H1 (cell line): Measurements from ENCODE around the gene ANKFY1. TPM values are rescaled to one million over a fixed set of nuclear protein-coding genes. Genes with fewer than 3 reads are reported as not detected.

Experiments used
- CTCF ChIA-PET: fragments of 300-600 bp; sonication (Branson Sonifier 250); formaldehyde crosslinking; loops from one replicate; lab custom pipeline; 2021; ENCODE audit not compliant: partially characterized antibody; lab: Charles Lee
- POLR2A ChIA-PET: fragments of 300-600 bp; sonication (Branson Sonifier 250); formaldehyde crosslinking; loops from one replicate; lab custom pipeline; 2021; ENCODE audit warnings: inconsistent platforms; ENCODE audit not compliant: partially characterized antibody; lab: Charles Lee
- DNase-seq, 2 experiments: peaks; one replicate each; pipeline versions ENCODE4 v3.0.0 to v3.0.0-alpha.2; 2010 to 2022; ENCODE audit warnings: low spot score in 2 of 2, low read depth in 1 of 2, mixed read lengths in 1 of 2
- FAIRE-seq: peaks from 2 replicates; lab custom pipeline; 2011; peaks lifted over from hg19 to GRCh38; lab: Jason Lieb, UNC
- H2AFZ ChIP-seq: 2 replicates; pipeline ENCODE4 v1.8.1; 2012; ENCODE audit warnings: low read length, inconsistent platforms
- H2AK5ac ChIP-seq: 2 replicates; pipeline ENCODE4 v1.6.1; 2013; ENCODE audit warnings: low read depth, low read length
- H2BK120ac ChIP-seq: replicated peaks from 2 replicates; pipeline ENCODE3; 2013; ENCODE audit warnings: low read depth, low read length, inconsistent platforms
- H2BK12ac ChIP-seq: 2 replicates; pipeline ENCODE4 v1.6.1; 2013; ENCODE audit warnings: low read depth, low read length
- H2BK15ac ChIP-seq: 2 replicates; pipeline ENCODE4 v1.6.1; 2013; ENCODE audit warnings: low read length
- H2BK20ac ChIP-seq: 2 replicates; pipeline ENCODE4 v1.6.1; 2013; ENCODE audit warnings: low read length
- H2BK5ac ChIP-seq: 2 replicates; pipeline ENCODE4 v1.6.1; 2013; ENCODE audit warnings: low read depth, low read length
- H3K14ac ChIP-seq: 2 replicates; pipeline ENCODE4 v1.6.1; 2013; ENCODE audit warnings: inconsistent platforms; ENCODE audit not compliant: insufficient read length
- H3K18ac ChIP-seq: 2 replicates; pipeline ENCODE4 v1.6.1; 2013; ENCODE audit warnings: low read length; ENCODE audit errors: extremely low read depth
- H3K23ac ChIP-seq: 2 replicates; pipeline ENCODE4 v1.6.1; 2013; ENCODE audit warnings: inconsistent platforms; ENCODE audit not compliant: insufficient read length
- H3K23me2 ChIP-seq: 2 replicates; pipeline ENCODE4 v1.6.1; 2013; ENCODE audit warnings: low read depth, low read length
- H3K27ac ChIP-seq: 2 replicates; pipeline ENCODE4 v1.6.1; 2011; ENCODE audit warnings: low read depth, low read length, inconsistent platforms
- H3K27me3 ChIP-seq, 4 experiments: replicated peaks in 1 of 4; 1 replicate in 1 of 4; 2 replicates in 3 of 4; pipeline versions ENCODE4 v1.6.1 to v1.8.1; 2011 to 2013; ENCODE audit warnings: low read length in 3 of 4, mild to moderate bottlenecking in 3 of 4, inconsistent platforms in 2 of 4, mixed read lengths in 2 of 4, moderate library complexity in 1 of 4; ENCODE audit not compliant: control insufficient read depth in 3 of 4, insufficient read depth in 3 of 4; ENCODE audit errors: extremely low read depth in 1 of 4
- H3K36me3 ChIP-seq, 4 experiments: 2 replicates each; pipeline versions ENCODE4 v1.6.1 to v1.8.1; 2011 to 2013; ENCODE audit warnings: mild to moderate bottlenecking in 4 of 4, low read length in 3 of 4, moderate library complexity in 2 of 4, control low read depth in 1 of 4, inconsistent platforms in 1 of 4; ENCODE audit not compliant: insufficient read depth in 4 of 4, control insufficient read depth in 2 of 4
- H3K4ac ChIP-seq: replicated peaks from 2 replicates; pipeline ENCODE3; 2013; ENCODE audit warnings: low read length, low read depth, mixed read lengths, inconsistent platforms; ENCODE audit not compliant: insufficient read length
- H3K4me1 ChIP-seq, 4 experiments: replicated peaks in 1 of 4; 1 replicate in 1 of 4; 2 replicates in 3 of 4; pipeline versions ENCODE4 v1.6.1 to v1.8.1; 2011 to 2013; ENCODE audit warnings: low read length in 3 of 4, inconsistent platforms in 2 of 4, mixed read lengths in 1 of 4; ENCODE audit not compliant: insufficient read depth in 4 of 4, control insufficient read depth in 3 of 4
- H3K4me2 ChIP-seq, 2 experiments: 2 replicates each; pipeline versions ENCODE4 v1.6.1 to v1.8.1; 2011 to 2013; ENCODE audit warnings: low read depth in 2 of 2, low read length in 2 of 2, control low read depth in 1 of 2, inconsistent platforms in 1 of 2, mild to moderate bottlenecking in 1 of 2; ENCODE audit not compliant: insufficient read depth in 1 of 2
- H3K4me3 ChIP-seq, 4 experiments: fragments of 200-600, 300-600 bp in 1 of 4; sonication (generic), shearing (Covaris generic), sonication (Bioruptor Twin) in 1 of 4; 2 replicates each; pipeline versions ENCODE4 v1.5.1 to v1.8.1; 2011 to 2016; ENCODE audit warnings: low read length in 4 of 4, low read depth in 3 of 4, control low read depth in 2 of 4, inconsistent platforms in 2 of 4, mild to moderate bottlenecking in 2 of 4, mixed read lengths in 1 of 4, moderate library complexity in 1 of 4; ENCODE audit not compliant: insufficient read depth in 2 of 4; ENCODE audit errors: extremely low read depth in 1 of 4
- H3K56ac ChIP-seq: replicated peaks from 2 replicates; pipeline ENCODE3; 2013; ENCODE audit warnings: low read depth, mild to moderate bottlenecking, mixed read lengths, low read length, inconsistent platforms; ENCODE audit not compliant: insufficient read length
- H3K79me1 ChIP-seq: 2 replicates; pipeline ENCODE4 v1.6.1; 2013; ENCODE audit warnings: low read depth, low read length, control low read depth
- H3K79me2 ChIP-seq, 2 experiments: 2 replicates each; pipeline versions ENCODE4 v1.6.1 to v1.8.1; 2012 to 2013; ENCODE audit warnings: low read length in 2 of 2, mild to moderate bottlenecking in 2 of 2, inconsistent platforms in 1 of 2; ENCODE audit not compliant: insufficient read depth in 2 of 2, control insufficient read depth in 1 of 2
- H3K9ac ChIP-seq, 4 experiments: replicated peaks in 1 of 4; 1 replicate in 1 of 4; 2 replicates in 3 of 4; pipeline versions ENCODE4 v1.6.1 to v1.8.1; 2011 to 2013; ENCODE audit warnings: low read depth in 3 of 4, low read length in 3 of 4, control low read depth in 2 of 4, mild to moderate bottlenecking in 2 of 4, moderate library complexity in 2 of 4, inconsistent platforms in 1 of 4; ENCODE audit errors: extremely low read depth in 1 of 4
- H3K9me3 ChIP-seq, 2 experiments: 2 replicates each; pipeline versions ENCODE4 v1.6.1 to v1.8.1; 2012 to 2013; ENCODE audit warnings: mild to moderate bottlenecking in 2 of 2, moderate library complexity in 2 of 2, control low read depth in 1 of 2, inconsistent platforms in 1 of 2, low read depth in 1 of 2, low read length in 1 of 2, mixed read lengths in 1 of 2; ENCODE audit not compliant: insufficient read depth in 2 of 2
- H4K20me1 ChIP-seq, 2 experiments: replicated peaks in 1 of 2; 2 replicates each; pipeline versions ENCODE3 to v1.8.1; 2011 to 2013; ENCODE audit warnings: inconsistent platforms in 2 of 2, low read length in 2 of 2, mild to moderate bottlenecking in 1 of 2; ENCODE audit not compliant: insufficient read depth in 2 of 2, control insufficient read depth in 1 of 2
- H4K5ac ChIP-seq: 2 replicates; pipeline ENCODE4 v1.6.1; 2013; ENCODE audit warnings: low read length, low read depth, mixed read lengths, inconsistent platforms; ENCODE audit not compliant: insufficient read length
- H4K8ac ChIP-seq: 2 replicates; pipeline ENCODE4 v1.8.0; 2013; ENCODE audit warnings: mild to moderate bottlenecking, moderate library complexity, low read length, inconsistent platforms; ENCODE audit not compliant: insufficient read depth; ENCODE audit errors: extremely low read depth
- H4K91ac ChIP-seq: replicated peaks from 2 replicates; pipeline ENCODE3; 2013; ENCODE audit warnings: low read length, mixed read lengths, inconsistent platforms; ENCODE audit not compliant: insufficient read length
- ASH2L ChIP-seq: fragments of 200-600, 300-600 bp; sonication (generic); IDR thresholded peaks from one replicate; pipeline ENCODE4 v1.7.1; 2017; ENCODE audit warnings: low read length
- CBX8 ChIP-seq: fragments of 300-800, 300-1000 bp; sonication (generic); IDR thresholded peaks from 2 replicates; pipeline ENCODE4 v1.7.1; 2016; ENCODE audit warnings: low read depth, low read length, borderline replicate concordance
- HDAC6 ChIP-seq: IDR thresholded peaks from one replicate; pipeline ENCODE4 v1.7.1; 2012; ENCODE audit warnings: low read depth, mild to moderate bottlenecking, inconsistent platforms, low read length, moderate library complexity
- NANOG ChIP-seq: IDR thresholded peaks from 2 replicates; pipeline ENCODE4 v1.6.1; 2011; ENCODE audit warnings: low read length, low read depth, mild to moderate bottlenecking, inconsistent platforms; ENCODE audit not compliant: insufficient read depth, poor library complexity, severe bottlenecking
- RBBP5 ChIP-seq: IDR thresholded peaks from 2 replicates; pipeline ENCODE4 v1.7.1; 2012; ENCODE audit warnings: low read depth, mild to moderate bottlenecking, inconsistent platforms, low read length, moderate library complexity, borderline replicate concordance
- SUZ12 ChIP-seq: fragments of 200-600 bp; sonication (generic); IDR thresholded peaks from 2 replicates; pipeline ENCODE4 v1.6.1; 2012; ENCODE audit warnings: mild to moderate bottlenecking, inconsistent platforms, low read length, moderate library complexity, mixed read lengths
- TAF7 ChIP-seq: optimal IDR thresholded peaks from 2 replicates; pipeline ENCODE3; 2011; ENCODE audit warnings: low read depth, mild to moderate bottlenecking, inconsistent platforms, low read length, moderate library complexity, borderline replicate concordance
- YY1 ChIP-seq: IDR thresholded peaks from 2 replicates; pipeline ENCODE4 v1.6.1; 2011; ENCODE audit warnings: low read depth, mild to moderate bottlenecking, low read length
- WGBS, 2 experiments: shearing (Covaris generic) in 1 of 2; methylation state at CpG; one replicate each; pipeline versions ENCODE4 v1.1.6 to v1.1.7; 2013 to 2015; ENCODE audit warnings: low lambda C conversion rate in 2 of 2, mixed read lengths in 2 of 2, inconsistent platforms in 1 of 2, low coverage in 1 of 2, missing lambda C conversion rate in 1 of 2; ENCODE audit not compliant: insufficient replicate concordance in 2 of 2, insufficient coverage in 1 of 2, insufficient read length in 1 of 2; ENCODE audit errors: extremely low coverage in 1 of 2, missing lambda C conversion rate in 1 of 2; 5-methylcytosine and 5-hydroxymethylcytosine counted together
- polyA plus RNA-seq, 7 experiments: library from polyadenylated mRNA; depleted of rRNA in 3 of 7; stranded (reverse) in 5 of 7; unstranded in 2 of 7; fragments of >200 nt in 5 of 7; fragments of 200-250 nt in 2 of 7; gene quantifications; 1 replicate in 5 of 7; 2 replicates in 1 of 7; 4 replicates in 1 of 7; pipeline versions ENCODE4 v1.2.1 to v1.2.3, GENCODE V29; 2011 to 2013; ENCODE audit warnings: missing spikeins in 2 of 7, mixed read lengths in 2 of 7
- total RNA-seq: library from RNA; stranded (reverse); fragmentation: NEBNext Ultra II Directional; extraction: Animal tissue kit (Norgen Biotek cat#: 25700); gene quantifications from 2 replicates; pipeline ENCODE4 v1.2.1, GENCODE V29; 2021

The ANKFY1 gene
- total and polyA plus RNA-seq, 2 of the 8 experiments (the other 6 are each of a cell fraction or from before 2014, with no cell fraction given), result 28.3 to 45.3 TPM

GRCh38 chr17:4120332-4120731 is 143.4 kb downstream of the ANKFY1 start:
- Histone ChIP-seq H3K14ac (no peak overlapping the region), H2BK5ac (no peak overlapping the region), H3K23me2 (no peaks in the 10 kb centered on the region), H4K91ac (no peak overlapping the region), H2BK12ac (no peak overlapping the region), H2BK15ac (no peak overlapping the region), H3K4me3 (no peak overlapping the region), H3K9ac (no peak overlapping the region), H2BK20ac (no peak overlapping the region), H3K18ac (no peak overlapping the region), H3K27ac (no peak overlapping the region), H3K79me1 (no peaks in the 10 kb centered on the region; the same call in 1 of the 2 replicates), H2AFZ (no peak overlapping the region), H3K9me3 (no peaks in the 10 kb centered on the region), H3K36me3 (peaks cover 4 to 10% (median 7%) of the 10 kb centered on the region in 4 experiments; a peak in 5 of 8 replicates), H3K27me3 (no peaks in the 10 kb centered on the region), H4K8ac (no peak overlapping the region), H3K4ac (no peak overlapping the region), H3K56ac (no peak overlapping the region), H3K79me2 (no peaks in the 10 kb centered on the region), H4K20me1 (no peaks in the 10 kb centered on the region), H3K4me1 (peaks cover 0 to 6% (median 4%) of the 10 kb centered on the region in 4 experiments; a peak in 4 of 7 replicates), H2AK5ac (no peak overlapping the region), H3K4me2 (no peak overlapping the region), H2BK120ac (no peak overlapping the region), H4K5ac (no peak overlapping the region), H3K23ac (no peak overlapping the region)
- TF ChIP-seq YY1, result no peak
- TF ChIP-seq NANOG, result no peak
- no peak for TF ChIP-seq ASH2L
- TF ChIP-seq CBX8, result no peak
- TF ChIP-seq SUZ12, result no peak
- TF ChIP-seq TAF7, result no peak
- no peak for TF ChIP-seq RBBP5
- TF ChIP-seq HDAC6, result no peak
- FAIRE-seq (no peak), DNase-seq (no peak)
- ChIA-PET CTCF (interaction anchor here (0.6 to 1.8 kb wide), 2 partner anchors 85 to 127 kb away, joined by 3 to 6 read pairs; no protein-coding TSS in a partner anchor), POLR2A (interaction anchor here (1.0 kb wide), 1 partner anchor 245 kb away, joined by 3 read pairs; no protein-coding TSS in a partner anchor)
- WGBS, 2 experiments, result 89% methylated on average over 2 of the region's 3 CpGs; no CpG with 5 or more reads in 1 of the 2 experiments
